ENCODE measurements around the gene CCDC107. TPM values are rescaled to one million over a fixed set of nuclear protein-coding genes. Genes with fewer than 3 reads are reported as not detected.
"Not testable (repeated sequence)": the region's sequence is repeated elsewhere in the genome, so short reads cannot be mapped to it uniquely, and the experiment has no call there.

Gene CCDC107
- total and polyA plus RNA-seq, 4 donors = 5.4 to 20.2 (median 10.4) TPM

DNA sequence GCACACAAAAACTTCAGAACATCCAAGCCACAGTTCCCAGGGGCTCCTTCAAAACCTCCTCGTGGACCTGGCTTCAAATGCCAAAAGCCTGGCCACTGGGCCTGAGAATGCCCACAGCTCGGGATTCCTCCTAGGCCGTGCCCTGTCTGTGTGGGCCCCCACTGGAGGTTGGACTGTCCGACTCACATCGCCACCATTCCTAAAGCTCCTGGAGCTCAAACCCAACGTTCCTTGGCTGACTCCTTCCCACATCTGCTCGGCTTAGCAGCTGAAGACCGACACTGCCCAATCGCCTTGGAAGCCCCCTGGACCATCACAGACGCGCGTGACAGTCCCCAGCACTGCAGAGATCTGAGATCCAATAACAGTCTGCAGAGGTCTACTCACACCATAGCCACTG, 15.0 kb upstream of the CCDC107 start:
- H3K4me1 ChIP-seq (ENCODE audit: control insufficient read depth in 4 of 4, insufficient read depth in 4 of 4, low read length in 3 of 4) = peaks cover 0 to 8% (median 2%) of the 10 kb centered on the region in 4 donors
- WGBS = 95% methylated on average over 12 of the region's 12 CpGs

DNA sequence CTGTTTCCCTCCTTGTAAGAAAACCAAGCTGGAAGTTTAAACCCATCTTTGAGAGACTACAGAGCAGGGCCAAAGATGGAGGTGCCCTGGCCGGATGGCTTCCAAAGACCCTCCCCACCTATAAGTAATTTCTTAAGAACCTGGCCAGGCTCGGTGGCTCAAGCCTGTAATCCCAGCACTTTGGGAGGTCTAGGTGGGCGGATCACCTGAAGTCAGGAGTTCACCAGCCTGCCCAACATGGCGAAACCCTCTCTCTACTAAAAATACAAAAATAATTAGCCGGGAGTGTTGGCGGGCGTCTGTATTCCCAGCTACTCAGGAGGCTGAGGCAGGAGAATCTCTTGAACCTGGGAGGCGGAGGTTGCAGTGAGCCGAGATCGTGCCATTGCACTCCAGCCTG, 12.4 kb upstream of the CCDC107 start:
- H3K36me3 ChIP-seq (ENCODE audit: control insufficient read depth in 4 of 4, insufficient read depth in 3 of 4, low read depth in 1 of 4, low read length in 3 of 4); H3K4me1 ChIP-seq (ENCODE audit: control insufficient read depth in 4 of 4, insufficient read depth in 4 of 4, low read length in 3 of 4); DNase-seq (ENCODE audit: low spot score); H3K4me3 ChIP-seq (ENCODE audit: low read depth in 1 of 3, low read length in 3 of 3); H3K27me3 ChIP-seq (ENCODE audit: control insufficient read depth in 4 of 4, insufficient read depth in 4 of 4, low read length in 3 of 4); H3K9me3 ChIP-seq (ENCODE audit: control insufficient read depth in 4 of 4, low read length in 3 of 4): not testable (repeated sequence)
- Histone ChIP-seq H3K27ac (ENCODE audit: low read depth in 1 of 2, low read length in 2 of 2) (peak overlapping the region in 1 of 2 donors; percentile 82), H3K9ac (ENCODE audit: low read depth in 1 of 2, low read length in 2 of 2) (peak overlapping the region in 1 of 2 donors; percentile 83)
- 54% methylated on average over 10 of the region's 10 CpGs for WGBS

More for the DNA sequence above, 15.0 kb upstream of the CCDC107 start:
- H3K9me3 ChIP-seq (ENCODE audit: control insufficient read depth in 4 of 4, low read length in 3 of 4) = no peaks in the 10 kb centered on the region
- no peaks in the 10 kb centered on the region for H3K27me3 ChIP-seq (ENCODE audit: control insufficient read depth in 4 of 4, insufficient read depth in 4 of 4, low read length in 3 of 4)
- H3K36me3 ChIP-seq (ENCODE audit: control insufficient read depth in 4 of 4, insufficient read depth in 3 of 4, low read depth in 1 of 4, low read length in 3 of 4) = no peaks in the 10 kb centered on the region
- DNase-seq (ENCODE audit: low spot score) = no peak
- no peak overlapping the region for H3K27ac ChIP-seq (ENCODE audit: low read depth in 1 of 2, low read length in 2 of 2)
- H3K9ac ChIP-seq (ENCODE audit: low read depth in 1 of 2, low read length in 2 of 2) = no peak overlapping the region
- no peak overlapping the region for H3K4me3 ChIP-seq (ENCODE audit: low read depth in 1 of 3, low read length in 3 of 3)
- TF ChIP-seq RAD21 (IDR thresholded peaks at IDR 0.05) = no peak
- TF ChIP-seq, protein P1, sequence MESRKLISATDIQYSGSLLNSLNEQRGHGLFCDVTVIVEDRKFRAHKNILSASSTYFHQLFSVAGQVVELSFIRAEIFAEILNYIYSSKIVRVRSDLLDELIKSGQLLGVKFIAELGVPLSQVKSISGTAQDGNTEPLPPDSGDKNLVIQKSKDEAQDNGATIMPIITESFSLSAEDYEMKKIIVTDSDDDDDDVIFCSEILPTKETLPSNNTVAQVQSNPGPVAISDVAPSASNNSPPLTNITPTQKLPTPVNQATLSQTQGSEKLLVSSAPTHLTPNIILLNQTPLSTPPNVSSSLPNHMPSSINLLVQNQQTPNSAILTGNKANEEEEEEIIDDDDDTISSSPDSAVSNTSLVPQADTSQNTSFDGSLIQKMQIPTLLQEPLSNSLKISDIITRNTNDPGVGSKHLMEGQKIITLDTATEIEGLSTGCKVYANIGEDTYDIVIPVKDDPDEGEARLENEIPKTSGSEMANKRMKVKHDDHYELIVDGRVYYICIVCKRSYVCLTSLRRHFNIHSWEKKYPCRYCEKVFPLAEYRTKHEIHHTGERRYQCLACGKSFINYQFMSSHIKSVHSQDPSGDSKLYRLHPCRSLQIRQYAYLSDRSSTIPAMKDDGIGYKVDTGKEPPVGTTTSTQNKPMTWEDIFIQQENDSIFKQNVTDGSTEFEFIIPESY (IDR thresholded peaks at IDR 0.05) = no peak
- no peak for TF ChIP-seq YY1 (IDR thresholded peaks at IDR 0.05)
- no peak for TF ChIP-seq NR2F2 (IDR thresholded peaks at IDR 0.05)
- no peak for TF ChIP-seq FOXA2 (IDR thresholded peaks at IDR 0.05)
- no peak for TF ChIP-seq TAF1 (conservative IDR thresholded peaks at IDR 0.05)
- no peak for TF ChIP-seq FOXA1 (IDR thresholded peaks at IDR 0.05)
- TF ChIP-seq, protein P2, sequence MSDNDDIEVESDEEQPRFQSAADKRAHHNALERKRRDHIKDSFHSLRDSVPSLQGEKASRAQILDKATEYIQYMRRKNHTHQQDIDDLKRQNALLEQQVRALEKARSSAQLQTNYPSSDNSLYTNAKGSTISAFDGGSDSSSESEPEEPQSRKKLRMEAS (IDR thresholded peaks at IDR 0.05) = no peak
- TF ChIP-seq, protein P3, sequence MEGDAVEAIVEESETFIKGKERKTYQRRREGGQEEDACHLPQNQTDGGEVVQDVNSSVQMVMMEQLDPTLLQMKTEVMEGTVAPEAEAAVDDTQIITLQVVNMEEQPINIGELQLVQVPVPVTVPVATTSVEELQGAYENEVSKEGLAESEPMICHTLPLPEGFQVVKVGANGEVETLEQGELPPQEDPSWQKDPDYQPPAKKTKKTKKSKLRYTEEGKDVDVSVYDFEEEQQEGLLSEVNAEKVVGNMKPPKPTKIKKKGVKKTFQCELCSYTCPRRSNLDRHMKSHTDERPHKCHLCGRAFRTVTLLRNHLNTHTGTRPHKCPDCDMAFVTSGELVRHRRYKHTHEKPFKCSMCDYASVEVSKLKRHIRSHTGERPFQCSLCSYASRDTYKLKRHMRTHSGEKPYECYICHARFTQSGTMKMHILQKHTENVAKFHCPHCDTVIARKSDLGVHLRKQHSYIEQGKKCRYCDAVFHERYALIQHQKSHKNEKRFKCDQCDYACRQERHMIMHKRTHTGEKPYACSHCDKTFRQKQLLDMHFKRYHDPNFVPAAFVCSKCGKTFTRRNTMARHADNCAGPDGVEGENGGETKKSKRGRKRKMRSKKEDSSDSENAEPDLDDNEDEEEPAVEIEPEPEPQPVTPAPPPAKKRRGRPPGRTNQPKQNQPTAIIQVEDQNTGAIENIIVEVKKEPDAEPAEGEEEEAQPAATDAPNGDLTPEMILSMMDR (IDR thresholded peaks at IDR 0.05; ENCODE audit: low read depth, low read length, missing input control) = no peak
- TF ChIP-seq, protein P4, sequence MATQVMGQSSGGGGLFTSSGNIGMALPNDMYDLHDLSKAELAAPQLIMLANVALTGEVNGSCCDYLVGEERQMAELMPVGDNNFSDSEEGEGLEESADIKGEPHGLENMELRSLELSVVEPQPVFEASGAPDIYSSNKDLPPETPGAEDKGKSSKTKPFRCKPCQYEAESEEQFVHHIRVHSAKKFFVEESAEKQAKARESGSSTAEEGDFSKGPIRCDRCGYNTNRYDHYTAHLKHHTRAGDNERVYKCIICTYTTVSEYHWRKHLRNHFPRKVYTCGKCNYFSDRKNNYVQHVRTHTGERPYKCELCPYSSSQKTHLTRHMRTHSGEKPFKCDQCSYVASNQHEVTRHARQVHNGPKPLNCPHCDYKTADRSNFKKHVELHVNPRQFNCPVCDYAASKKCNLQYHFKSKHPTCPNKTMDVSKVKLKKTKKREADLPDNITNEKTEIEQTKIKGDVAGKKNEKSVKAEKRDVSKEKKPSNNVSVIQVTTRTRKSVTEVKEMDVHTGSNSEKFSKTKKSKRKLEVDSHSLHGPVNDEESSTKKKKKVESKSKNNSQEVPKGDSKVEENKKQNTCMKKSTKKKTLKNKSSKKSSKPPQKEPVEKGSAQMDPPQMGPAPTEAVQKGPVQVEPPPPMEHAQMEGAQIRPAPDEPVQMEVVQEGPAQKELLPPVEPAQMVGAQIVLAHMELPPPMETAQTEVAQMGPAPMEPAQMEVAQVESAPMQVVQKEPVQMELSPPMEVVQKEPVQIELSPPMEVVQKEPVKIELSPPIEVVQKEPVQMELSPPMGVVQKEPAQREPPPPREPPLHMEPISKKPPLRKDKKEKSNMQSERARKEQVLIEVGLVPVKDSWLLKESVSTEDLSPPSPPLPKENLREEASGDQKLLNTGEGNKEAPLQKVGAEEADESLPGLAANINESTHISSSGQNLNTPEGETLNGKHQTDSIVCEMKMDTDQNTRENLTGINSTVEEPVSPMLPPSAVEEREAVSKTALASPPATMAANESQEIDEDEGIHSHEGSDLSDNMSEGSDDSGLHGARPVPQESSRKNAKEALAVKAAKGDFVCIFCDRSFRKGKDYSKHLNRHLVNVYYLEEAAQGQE (IDR thresholded peaks at IDR 0.05) = no peak

DNA sequence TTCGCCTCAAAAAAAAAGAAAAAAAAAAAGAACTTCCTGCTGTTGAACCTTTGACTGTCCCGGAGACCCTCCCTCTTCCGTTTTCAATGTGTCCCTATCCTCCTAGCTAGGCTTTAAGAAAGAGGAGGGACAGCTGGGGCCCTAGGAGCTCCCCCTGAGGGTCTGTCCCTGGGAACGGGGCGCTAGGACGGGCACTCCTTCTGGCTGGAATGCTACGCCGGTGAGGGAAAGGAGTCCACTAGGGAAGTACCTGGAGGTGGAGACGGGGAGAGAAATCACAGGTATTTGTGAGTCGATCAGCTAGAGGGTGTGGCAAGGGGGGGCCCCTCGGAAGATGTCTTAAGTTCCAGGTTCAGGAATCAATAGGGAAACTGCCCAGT, 11.9 kb upstream of the CCDC107 start:
- Histone ChIP-seq H3K36me3 (ENCODE audit: control insufficient read depth in 4 of 4, insufficient read depth in 3 of 4, low read depth in 1 of 4, low read length in 3 of 4) (no peaks in the 10 kb centered on the region), H3K4me1 (ENCODE audit: control insufficient read depth in 4 of 4, insufficient read depth in 4 of 4, low read length in 3 of 4) (peaks cover 0 to 8% (median 2%) of the 10 kb centered on the region in 4 donors), H3K4me3 (ENCODE audit: low read depth in 1 of 3, low read length in 3 of 3) (peak overlapping the region; percentile 36 to 74 (median 52)), H3K27ac (ENCODE audit: low read depth in 1 of 2, low read length in 2 of 2) (peak overlapping the region; percentile 70 to 82), H3K27me3 (ENCODE audit: control insufficient read depth in 4 of 4, insufficient read depth in 4 of 4, low read length in 3 of 4) (no peaks in the 10 kb centered on the region), H3K9me3 (ENCODE audit: control insufficient read depth in 4 of 4, low read length in 3 of 4) (no peaks in the 10 kb centered on the region), H3K9ac (ENCODE audit: low read depth in 1 of 2, low read length in 2 of 2) (peak overlapping the region; percentile 83 to 91)
- no peak for TF ChIP-seq FOXA1 (IDR thresholded peaks at IDR 0.05)
- TF ChIP-seq TAF1 (conservative IDR thresholded peaks at IDR 0.05) = peak; percentile 17
- 12% methylated on average over 11 of the region's 11 CpGs for WGBS
- DNase-seq (ENCODE audit: low spot score) = peak; percentile 53
